ENCODE measurements around the gene ZBTB45.

Gene ZBTB45

GRCh38 chr19:58519355-58520256, at the start of gene ZBTB45:
ZBTB45 (minus strand) TSS chr19:58519810; CDS start chr19:58517673, 2,137 bp downstream.
- peak; percentile 65 for DNase-seq (ENCODE audit: low read depth)

GRCh38 chr19:58568453-58569130, 49.0 kb upstream of the ZBTB45 start:
- DNase-seq (ENCODE audit: low read depth): no peak

GRCh38 chr19:58566989-58567388, 47.4 kb upstream of the ZBTB45 start:
- DNase-seq (ENCODE audit: low read depth): no peak

GRCh38 chr19:58563823-58564222, 44.2 kb upstream of the ZBTB45 start:
- DNase-seq (ENCODE audit: low read depth): no peak

- DNase-seq (ENCODE audit: low read depth): no peak
These were observed 43.5 kb upstream of the ZBTB45 start for GRCh38 chr19:58563034-58563573.

GRCh38 chr19:58562122-58563033, 42.8 kb upstream of the ZBTB45 start:
- no peak for DNase-seq (ENCODE audit: low read depth)

GRCh38 chr19:58561373-58562121, 41.9 kb upstream of the ZBTB45 start:
- no peak for DNase-seq (ENCODE audit: low read depth)

GRCh38 chr19:58560921-58561320, 41.3 kb upstream of the ZBTB45 start:
- DNase-seq (ENCODE audit: low read depth): no peak

GRCh38 chr19:58560007-58560887, 40.6 kb upstream of the ZBTB45 start:
- DNase-seq (ENCODE audit: low read depth): no peak

GRCh38 chr19:58559275-58560006, 39.8 kb upstream of the ZBTB45 start:
- no peak for DNase-seq (ENCODE audit: low read depth)

GRCh38 chr19:58558623-58559274, 39.1 kb upstream of the ZBTB45 start:
- peak; percentile 69 for DNase-seq (ENCODE audit: low read depth)

- DNase-seq (ENCODE audit: low read depth): no peak
These were observed 38.5 kb upstream of the ZBTB45 start, which contains the start of gene UBE2M for GRCh38 chr19:58558066-58558622. UBE2M (minus strand) TSS chr19:58558611; CDS start chr19:58558381, 230 bp downstream.

- DNase-seq (ENCODE audit: low read depth): no peak
These were observed 37.8 kb upstream of the ZBTB45 start for GRCh38 chr19:58557221-58558065.

- no peak for DNase-seq (ENCODE audit: low read depth)
These were observed 37.1 kb upstream of the ZBTB45 start for GRCh38 chr19:58556622-58557220.

- DNase-seq (ENCODE audit: low read depth): no peak
These were observed 36.5 kb upstream of the ZBTB45 start for GRCh38 chr19:58555920-58556621.

- DNase-seq (ENCODE audit: low read depth): no peak
These were observed 35.8 kb upstream of the ZBTB45 start for GRCh38 chr19:58555369-58555885.
